SK-N-MC (cell line): ENCODE data around the gene FAM83E.

ENCODE experiments used
- EZH2 ChIP-seq: fragments of 200-600 bp; sonication (generic); IDR thresholded peaks from one replicate; pipeline ENCODE4 v1.6.1; 2017; ENCODE audit warnings: antibody characterized with exemption
- POLR2AphosphoS5 ChIP-seq: IDR thresholded peaks from 2 replicates; pipeline ENCODE4 v1.6.1; 2012; ENCODE audit warnings: mild to moderate bottlenecking, low read depth, low read length, borderline replicate concordance

GRCh38 chr19:48573163-48573505 is 41.7 kb downstream of the FAM83E start:
- TF ChIP-seq POLR2AphosphoS5 (no peak), EZH2 (no peak)
